ENCODE measurements around the gene EDARADD.
"Not testable (repeated sequence)": the region's sequence is repeated elsewhere in the genome, so short reads cannot be mapped to it uniquely, and the experiment has no call there.

The EDARADD gene

GRCh38 chr1:236366681-236367080 lies 27.4 kb upstream of the EDARADD start:
- not testable (repeated sequence) for H2BK5ac ChIP-seq (ENCODE audit: low read length); H2BK15ac ChIP-seq (ENCODE audit: low read length); H3K4me3 ChIP-seq (ENCODE audit: low read length in 2 of 2); H4K8ac ChIP-seq (ENCODE audit: low read depth, low read length); H4K91ac ChIP-seq (ENCODE audit: low read depth, low read length, poor library complexity); H3K23ac ChIP-seq (ENCODE audit: low read depth, low read length, poor library complexity); H2BK12ac ChIP-seq (ENCODE audit: low read length); H3K4me2 ChIP-seq (ENCODE audit: insufficient read depth, low read length, poor library complexity, severe bottlenecking); H3K27me3 ChIP-seq (ENCODE audit: control insufficient read depth in 3 of 3, insufficient read depth in 3 of 3, low read depth in 1 of 3, low read length in 3 of 3); H3K4ac ChIP-seq (ENCODE audit: low read length); H3K14ac ChIP-seq (ENCODE audit: low read length); H3K9me3 ChIP-seq (replicated peaks in 1 of 2; ENCODE audit: control insufficient read depth in 2 of 2, insufficient read depth in 1 of 2, low read depth in 1 of 2, low read length in 2 of 2); H3K79me1 ChIP-seq (ENCODE audit: low read depth, low read length); H3K4me1 ChIP-seq (ENCODE audit: control insufficient read depth in 2 of 2, insufficient read depth in 1 of 2, low read depth in 1 of 2, low read length in 2 of 2); H3K27ac ChIP-seq (replicated peaks; ENCODE audit: low read length); H3K9ac ChIP-seq (ENCODE audit: low read depth, low read length, poor library complexity); H2BK120ac ChIP-seq (ENCODE audit: low read depth, low read length); DNase-seq (ENCODE audit: low spot score); H2AK5ac ChIP-seq (ENCODE audit: low read depth, low read length); H3K36me3 ChIP-seq (replicated peaks in 1 of 2; ENCODE audit: control insufficient read depth in 2 of 2, insufficient read depth in 2 of 2, low read length in 2 of 2); H3K18ac ChIP-seq (ENCODE audit: low read length); H2AFZ ChIP-seq (ENCODE audit: low read length)
- no CpG with 5 or more reads among the region's 12 CpGs for WGBS, 2 donors (ENCODE audit: extremely low coverage in 2 of 2, insufficient read length in 2 of 2, insufficient replicate concordance in 1 of 2)

GRCh38 chr1:236370420-236370819 lies 23.7 kb upstream of the EDARADD start:
- H4K8ac ChIP-seq (ENCODE audit: low read depth, low read length) = no peak overlapping the region
- no peak overlapping the region for H2AK5ac ChIP-seq (ENCODE audit: low read depth, low read length)
- H3K4me3 ChIP-seq (ENCODE audit: low read length in 2 of 2) = no peak overlapping the region
- H3K14ac ChIP-seq (ENCODE audit: low read length) = no peak overlapping the region
- H3K4ac ChIP-seq (ENCODE audit: low read length) = no peak overlapping the region
- no peak overlapping the region for H2BK15ac ChIP-seq (ENCODE audit: low read length)
- H3K9me3 ChIP-seq (replicated peaks in 1 of 2; ENCODE audit: control insufficient read depth in 2 of 2, insufficient read depth in 1 of 2, low read depth in 1 of 2, low read length in 2 of 2) = no peaks in the 10 kb centered on the region
- H3K9ac ChIP-seq (ENCODE audit: low read depth, low read length, poor library complexity) = no peak overlapping the region
- no peak overlapping the region for H3K27ac ChIP-seq (replicated peaks; ENCODE audit: low read length)
- no peak overlapping the region for H2BK120ac ChIP-seq (ENCODE audit: low read depth, low read length)
- WGBS, 2 donors (ENCODE audit: extremely low coverage in 2 of 2, insufficient read length in 2 of 2, insufficient replicate concordance in 1 of 2) = no CpG with 5 or more reads among the region's 1 CpG
- H3K4me1 ChIP-seq (ENCODE audit: control insufficient read depth in 2 of 2, insufficient read depth in 1 of 2, low read depth in 1 of 2, low read length in 2 of 2) = no peaks in the 10 kb centered on the region
- no peak overlapping the region for H3K23ac ChIP-seq (ENCODE audit: low read depth, low read length, poor library complexity)
- no peak overlapping the region for H2AFZ ChIP-seq (ENCODE audit: low read length)
- no peaks in the 10 kb centered on the region for H3K79me1 ChIP-seq (ENCODE audit: low read depth, low read length)
- no peak overlapping the region for H4K91ac ChIP-seq (ENCODE audit: low read depth, low read length, poor library complexity)
- no peaks in the 10 kb centered on the region for H3K36me3 ChIP-seq (replicated peaks in 1 of 2; ENCODE audit: control insufficient read depth in 2 of 2, insufficient read depth in 2 of 2, low read length in 2 of 2)
- H3K4me2 ChIP-seq (ENCODE audit: insufficient read depth, low read length, poor library complexity, severe bottlenecking) = no peak overlapping the region
- H3K18ac ChIP-seq (ENCODE audit: low read length) = no peak overlapping the region
- no peak for DNase-seq (ENCODE audit: low spot score)
- no peaks in the 10 kb centered on the region for H3K27me3 ChIP-seq (ENCODE audit: control insufficient read depth in 3 of 3, insufficient read depth in 3 of 3, low read depth in 1 of 3, low read length in 3 of 3)
- H2BK12ac ChIP-seq (ENCODE audit: low read length) = no peak overlapping the region
- H2BK5ac ChIP-seq (ENCODE audit: low read length) = no peak overlapping the region

GRCh38 chr1:236371083-236371482 lies 23.0 kb upstream of the EDARADD start:
- no peak overlapping the region for H3K27ac ChIP-seq (replicated peaks; ENCODE audit: low read length)
- no peak overlapping the region for H3K18ac ChIP-seq (ENCODE audit: low read length)
- no peak overlapping the region for H2BK120ac ChIP-seq (ENCODE audit: low read depth, low read length)
- WGBS, 2 donors (ENCODE audit: extremely low coverage in 2 of 2, insufficient read length in 2 of 2, insufficient replicate concordance in 1 of 2) = no CpG with 5 or more reads among the region's 1 CpG
- H4K91ac ChIP-seq (ENCODE audit: low read depth, low read length, poor library complexity) = no peak overlapping the region
- H2BK5ac ChIP-seq (ENCODE audit: low read length) = no peak overlapping the region
- no peak overlapping the region for H3K4me3 ChIP-seq (ENCODE audit: low read length in 2 of 2)
- H3K23ac ChIP-seq (ENCODE audit: low read depth, low read length, poor library complexity) = no peak overlapping the region
- H3K4me1 ChIP-seq (ENCODE audit: control insufficient read depth in 2 of 2, insufficient read depth in 1 of 2, low read depth in 1 of 2, low read length in 2 of 2) = no peaks in the 10 kb centered on the region
- H2BK15ac ChIP-seq (ENCODE audit: low read length) = no peak overlapping the region
- no peaks in the 10 kb centered on the region for H3K9me3 ChIP-seq (replicated peaks in 1 of 2; ENCODE audit: control insufficient read depth in 2 of 2, insufficient read depth in 1 of 2, low read depth in 1 of 2, low read length in 2 of 2)
- no peaks in the 10 kb centered on the region for H3K79me1 ChIP-seq (ENCODE audit: low read depth, low read length)
- H4K8ac ChIP-seq (ENCODE audit: low read depth, low read length) = no peak overlapping the region
- DNase-seq (ENCODE audit: low spot score) = no peak
- no peak overlapping the region for H2AK5ac ChIP-seq (ENCODE audit: low read depth, low read length)
- H3K9ac ChIP-seq (ENCODE audit: low read depth, low read length, poor library complexity) = no peak overlapping the region
- H3K14ac ChIP-seq (ENCODE audit: low read length) = no peak overlapping the region
- no peaks in the 10 kb centered on the region for H3K36me3 ChIP-seq (replicated peaks in 1 of 2; ENCODE audit: control insufficient read depth in 2 of 2, insufficient read depth in 2 of 2, low read length in 2 of 2)
- H3K27me3 ChIP-seq (ENCODE audit: control insufficient read depth in 3 of 3, insufficient read depth in 3 of 3, low read depth in 1 of 3, low read length in 3 of 3) = no peaks in the 10 kb centered on the region
- H2AFZ ChIP-seq (ENCODE audit: low read length) = no peak overlapping the region
- H2BK12ac ChIP-seq (ENCODE audit: low read length) = no peak overlapping the region
- no peak overlapping the region for H3K4me2 ChIP-seq (ENCODE audit: insufficient read depth, low read length, poor library complexity, severe bottlenecking)
- no peak overlapping the region for H3K4ac ChIP-seq (ENCODE audit: low read length)

- no peak overlapping the region for H2AFZ ChIP-seq (ENCODE audit: low read length)
- no peak overlapping the region for H3K23ac ChIP-seq (ENCODE audit: low read depth, low read length, poor library complexity)
- H2BK5ac ChIP-seq (ENCODE audit: low read length) = no peak overlapping the region
- no peak overlapping the region for H2BK12ac ChIP-seq (ENCODE audit: low read length)
- no peak overlapping the region for H2BK15ac ChIP-seq (ENCODE audit: low read length)
- H3K9ac ChIP-seq (ENCODE audit: low read depth, low read length, poor library complexity) = no peak overlapping the region
- DNase-seq (ENCODE audit: low spot score) = no peak
- H3K9me3 ChIP-seq (replicated peaks in 1 of 2; ENCODE audit: control insufficient read depth in 2 of 2, insufficient read depth in 1 of 2, low read depth in 1 of 2, low read length in 2 of 2) = peaks cover 0 to 2% of the 10 kb centered on the region in 2 donors
- H3K79me1 ChIP-seq (ENCODE audit: low read depth, low read length) = no peaks in the 10 kb centered on the region
- no peak overlapping the region for H3K14ac ChIP-seq (ENCODE audit: low read length)
- no peak overlapping the region for H3K18ac ChIP-seq (ENCODE audit: low read length)
- H3K4me1 ChIP-seq (ENCODE audit: control insufficient read depth in 2 of 2, insufficient read depth in 1 of 2, low read depth in 1 of 2, low read length in 2 of 2) = no peaks in the 10 kb centered on the region
- no peak overlapping the region for H3K4me2 ChIP-seq (ENCODE audit: insufficient read depth, low read length, poor library complexity, severe bottlenecking)
- no peak overlapping the region for H4K8ac ChIP-seq (ENCODE audit: low read depth, low read length)
- H2AK5ac ChIP-seq (ENCODE audit: low read depth, low read length) = no peak overlapping the region
- H3K4ac ChIP-seq (ENCODE audit: low read length) = no peak overlapping the region
- H3K4me3 ChIP-seq (ENCODE audit: low read length in 2 of 2) = no peak overlapping the region
- no peaks in the 10 kb centered on the region for H3K36me3 ChIP-seq (replicated peaks in 1 of 2; ENCODE audit: control insufficient read depth in 2 of 2, insufficient read depth in 2 of 2, low read length in 2 of 2)
- no peak overlapping the region for H4K91ac ChIP-seq (ENCODE audit: low read depth, low read length, poor library complexity)
- H3K27ac ChIP-seq (replicated peaks; ENCODE audit: low read length) = no peak overlapping the region
- H3K27me3 ChIP-seq (ENCODE audit: control insufficient read depth in 3 of 3, insufficient read depth in 3 of 3, low read depth in 1 of 3, low read length in 3 of 3) = no peaks in the 10 kb centered on the region
- no peak overlapping the region for H2BK120ac ChIP-seq (ENCODE audit: low read depth, low read length)
- WGBS, 2 donors (ENCODE audit: extremely low coverage in 2 of 2, insufficient read length in 2 of 2, insufficient replicate concordance in 1 of 2) = no CpG with 5 or more reads among the region's 2 CpGs
Observed at GRCh38 chr1:236377832-236378535, 16.1 kb upstream of the EDARADD start.

All from neuronal stem cell (in vitro differentiated cells).